SK-N-MC (cell line): ENCODE results near the gene NRN1.

Experiments
- EZH2 ChIP-seq: fragments of 200-600 bp; sonication (generic); IDR thresholded peaks from one replicate; pipeline ENCODE4 v1.6.1; 2017; ENCODE audit warnings: antibody characterized with exemption
- FOXP2 ChIP-seq: optimal IDR thresholded peaks from 2 replicates; pipeline ENCODE3; 2011; ENCODE audit warnings: mild to moderate bottlenecking, moderate library complexity; ENCODE audit not compliant: insufficient read depth; ENCODE audit errors: extremely low read length, control extremely low read depth
- POLR2AphosphoS5 ChIP-seq: IDR thresholded peaks from 2 replicates; pipeline ENCODE4 v1.6.1; 2012; ENCODE audit warnings: mild to moderate bottlenecking, low read depth, low read length, borderline replicate concordance

DNA sequence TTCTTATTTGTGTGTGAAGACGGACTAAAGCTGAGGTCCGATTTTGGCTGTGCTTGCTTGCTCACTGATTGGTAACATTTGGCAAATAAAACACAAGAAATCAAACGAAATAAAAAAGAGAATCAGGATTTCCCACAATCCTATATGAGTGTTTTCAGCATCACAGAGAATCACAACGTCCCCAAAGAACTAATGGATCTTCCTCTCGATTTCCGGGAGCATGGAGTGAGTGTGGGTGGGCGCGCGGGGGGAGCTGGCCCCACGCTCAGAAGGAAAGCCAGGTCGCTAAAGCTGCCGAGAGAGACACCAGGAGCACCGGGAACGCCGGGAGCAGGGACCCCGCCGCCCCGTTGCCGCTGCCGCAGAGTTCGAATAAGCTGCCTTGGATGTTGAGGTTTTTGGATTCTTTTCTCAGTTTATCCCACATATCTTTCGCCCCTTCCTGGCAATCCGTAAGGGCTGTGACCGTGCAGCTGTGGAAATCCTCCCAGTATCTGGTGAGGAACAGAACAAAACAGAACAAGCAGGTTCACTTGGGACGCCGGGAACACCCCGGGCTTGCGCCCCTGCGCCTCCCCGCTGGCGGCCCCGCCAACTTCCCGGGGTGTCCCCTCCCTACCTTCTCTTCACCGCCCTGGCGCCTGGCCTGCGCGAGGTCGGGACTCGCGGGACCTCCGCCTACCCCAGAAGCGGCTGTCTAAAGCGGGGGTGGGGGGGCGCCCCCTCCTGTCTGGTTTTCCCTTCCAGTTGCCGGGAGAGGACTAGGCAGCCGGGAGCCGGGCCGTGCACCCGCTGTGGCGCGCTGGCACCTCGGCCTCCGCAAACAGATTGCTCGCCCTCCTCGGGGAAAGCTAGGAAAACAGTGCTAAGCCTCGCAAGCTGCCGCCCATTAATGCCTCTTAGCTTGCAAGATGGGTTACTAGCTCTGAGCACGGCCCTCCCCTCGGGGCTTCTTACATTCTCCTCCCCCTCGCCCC lies 7.7 kb downstream of the NRN1 start:
- no peak; the same call in 1 of the 2 replicates for TF ChIP-seq POLR2AphosphoS5
- no peak for TF ChIP-seq EZH2
- no peak for TF ChIP-seq FOXP2
